GM10847 (cell line): ENCODE data around the gene UNC13B.

ENCODE experiments used
- POLR2A ChIP-seq: IDR thresholded peaks from 2 replicates; pipeline ENCODE4 v1.6.1; 2011; ENCODE audit not compliant: insufficient read length; ENCODE audit errors: extremely low read depth

The UNC13B gene

GRCh38 chr9:35335164-35335563 is 173.4 kb downstream of the UNC13B start:
- no peak for TF ChIP-seq POLR2A

- TF ChIP-seq POLR2A, result no peak
These were observed 176.3 kb downstream of the UNC13B start for GRCh38 chr9:35338086-35338485.

- no peak for TF ChIP-seq POLR2A
These were observed 176.9 kb downstream of the UNC13B start for GRCh38 chr9:35338561-35339274.

GRCh38 chr9:35340046-35340445 is 178.2 kb downstream of the UNC13B start:
- TF ChIP-seq POLR2A, result no peak

- no peak for TF ChIP-seq POLR2A
These were observed 179.2 kb downstream of the UNC13B start for GRCh38 chr9:35341021-35341420.

- no peak for TF ChIP-seq POLR2A
These were observed 179.8 kb downstream of the UNC13B start for GRCh38 chr9:35341585-35341984.

- no peak for TF ChIP-seq POLR2A
These were observed 180.6 kb downstream of the UNC13B start for GRCh38 chr9:35342221-35342958.

- TF ChIP-seq POLR2A, result no peak
These were observed 186.3 kb downstream of the UNC13B start for GRCh38 chr9:35348109-35348508.

GRCh38 chr9:35349287-35349990 is 187.6 kb downstream of the UNC13B start:
- no peak for TF ChIP-seq POLR2A

GRCh38 chr9:35350212-35350611 is 188.4 kb downstream of the UNC13B start:
- TF ChIP-seq POLR2A, result no peak

GRCh38 chr9:35350827-35351549 is 189.2 kb downstream of the UNC13B start:
- no peak for TF ChIP-seq POLR2A

GRCh38 chr9:35353731-35354365 is 192.0 kb downstream of the UNC13B start:
- TF ChIP-seq POLR2A, result no peak

GRCh38 chr9:35355939-35356338 is 194.1 kb downstream of the UNC13B start:
- no peak for TF ChIP-seq POLR2A

- no peak for TF ChIP-seq POLR2A
These were observed 195.3 kb downstream of the UNC13B start for GRCh38 chr9:35357116-35357515.

- TF ChIP-seq POLR2A, result no peak
These were observed 196.0 kb downstream of the UNC13B start for GRCh38 chr9:35357826-35358225.
